HG03196 (cell line): ENCODE data around the gene FSHR.

Experiments used
- ATAC-seq: cut with Tn5 transposase; IDR thresholded peaks from one replicate; pipeline ENCODE4 v1.9.1; 2021; ENCODE audit not compliant: unreplicated experiment

Gene FSHR

DNA sequence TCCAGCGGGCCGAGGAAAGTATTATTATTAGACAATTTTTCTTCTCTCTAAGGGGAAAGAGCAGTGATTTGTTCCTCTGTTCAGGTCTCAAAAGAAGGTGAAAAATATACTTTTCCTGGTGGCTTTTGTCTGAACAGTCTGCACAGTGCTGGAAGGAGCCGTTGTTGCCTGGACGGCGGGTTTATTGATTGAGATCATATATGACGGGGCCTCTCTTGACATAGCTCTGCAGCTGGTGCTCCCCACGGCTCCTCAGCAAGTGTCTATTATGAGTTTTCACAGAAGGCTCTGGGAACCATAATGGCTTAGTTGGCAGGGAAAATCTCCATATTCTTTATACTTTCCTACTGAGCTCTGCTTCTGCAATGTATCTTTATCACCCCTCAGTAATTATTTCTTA, 42.9 kb downstream of the FSHR start:
- ATAC-seq = no peak

DNA sequence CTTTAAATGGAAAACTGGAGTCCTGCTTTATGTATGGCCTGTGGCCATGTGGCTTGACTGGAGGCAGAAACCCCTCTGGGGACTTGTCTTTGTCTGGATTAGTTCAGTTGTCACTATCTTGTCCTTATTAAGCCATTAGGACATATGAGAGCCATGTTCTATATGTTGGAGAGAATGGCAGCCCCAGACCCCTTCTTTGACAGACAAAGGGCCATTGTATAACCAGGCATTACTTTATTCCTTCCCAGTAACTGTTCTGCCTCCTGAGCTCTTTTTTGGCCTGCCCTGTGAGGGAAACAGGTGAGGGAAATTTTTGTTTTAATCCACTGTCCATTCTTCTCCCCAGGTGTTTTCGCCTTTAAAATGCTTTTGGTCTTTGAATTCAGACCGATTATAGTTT, 43.3 kb downstream of the FSHR start:
- no peak for ATAC-seq

DNA sequence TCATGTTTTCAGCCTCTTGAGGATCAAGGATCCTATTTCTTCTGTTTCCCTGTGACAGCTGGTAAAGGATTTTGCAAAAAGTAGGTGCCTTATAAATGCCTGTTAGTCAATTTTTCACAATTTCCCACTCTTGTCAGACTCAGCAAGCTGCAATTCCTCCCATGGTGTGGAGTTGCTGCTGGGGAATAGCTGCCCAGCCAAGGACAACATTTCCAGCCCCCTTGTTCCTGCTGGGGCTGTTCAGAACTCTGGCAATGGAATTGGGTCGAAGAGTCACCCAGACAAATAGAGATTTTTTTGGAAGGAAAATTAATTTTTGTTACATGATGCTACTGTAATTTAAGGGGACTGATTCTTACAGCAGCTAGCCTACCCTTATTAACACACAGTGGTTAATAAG, 43.7 kb downstream of the FSHR start:
- ATAC-seq = no peak

DNA sequence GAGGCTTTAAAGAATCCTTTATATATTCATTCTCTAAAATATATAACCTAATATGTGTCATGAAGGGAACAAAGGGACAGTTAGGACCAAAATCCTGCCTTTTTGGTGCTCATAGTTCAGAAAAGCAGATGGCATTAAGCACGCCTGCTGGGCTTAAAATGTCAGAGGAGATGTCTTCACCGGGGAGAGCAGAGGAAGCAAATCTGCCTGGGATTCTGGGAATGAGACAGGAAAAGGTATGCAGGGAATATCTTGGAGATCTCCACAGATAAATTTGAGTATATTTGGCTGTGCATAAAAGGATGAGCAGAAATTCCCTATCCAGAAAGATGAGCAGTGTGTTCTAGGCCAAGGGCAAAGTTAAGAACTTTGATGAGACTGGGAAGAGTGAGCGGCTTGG, 45.5 kb downstream of the FSHR start:
- ATAC-seq = no peak

DNA sequence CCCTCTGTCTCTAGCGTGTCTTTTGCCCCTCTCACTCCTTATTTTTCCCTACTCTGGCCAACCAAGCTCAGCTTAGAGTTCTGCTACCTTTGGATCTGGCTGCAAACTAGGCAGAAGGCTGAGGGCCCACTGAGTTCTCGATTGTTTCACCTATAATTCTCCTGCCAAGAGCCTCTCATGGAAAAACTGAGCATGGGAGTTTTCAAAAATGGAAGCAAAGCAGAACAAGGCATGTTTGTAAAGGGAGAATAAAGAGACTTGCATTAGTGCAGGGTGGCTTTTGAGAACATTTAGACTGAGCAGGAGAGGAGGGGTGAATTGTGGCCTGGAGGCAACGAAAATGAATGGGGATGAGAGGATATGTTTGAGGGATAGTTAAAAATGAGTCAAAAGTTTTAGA, 45.9 kb downstream of the FSHR start:
- no peak for ATAC-seq

DNA sequence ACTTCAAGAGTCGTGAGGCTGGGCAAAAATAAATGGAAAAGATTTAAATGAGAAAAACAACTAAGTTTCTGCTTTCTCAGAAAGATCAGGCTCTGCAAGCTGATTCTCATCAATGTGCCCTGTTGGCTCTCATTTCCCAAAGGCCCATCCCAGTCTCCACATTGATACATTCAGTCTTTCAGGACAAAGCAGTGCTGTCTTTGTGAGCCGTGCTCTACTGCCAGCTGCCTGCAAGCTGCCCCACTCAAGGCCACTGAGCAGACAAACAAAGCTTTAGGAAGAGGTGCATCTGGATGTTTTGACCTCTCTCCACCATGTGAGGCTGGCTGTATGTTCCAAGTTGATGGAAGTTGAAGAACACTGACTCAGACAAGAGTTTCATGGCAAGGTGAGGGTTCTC, 48.8 kb downstream of the FSHR start:
- ATAC-seq = no peak

DNA sequence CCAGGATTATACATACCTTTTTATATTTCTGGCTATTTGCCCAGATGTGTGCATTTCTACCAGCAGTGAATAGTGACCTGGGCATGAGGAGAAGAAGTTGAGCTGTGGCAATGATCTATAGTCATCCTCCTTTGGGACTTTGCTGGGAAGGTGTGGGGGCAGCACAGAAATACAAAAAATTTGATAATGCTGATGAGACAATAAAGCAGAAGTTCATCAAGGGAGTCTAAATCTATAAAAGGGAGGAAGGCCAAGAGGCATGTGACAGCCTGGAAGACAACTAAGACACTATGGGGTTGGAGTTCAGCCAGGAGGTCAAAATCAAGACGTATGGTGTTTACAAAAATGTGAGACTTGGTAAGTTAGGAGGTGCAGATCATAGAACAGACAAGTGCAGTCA, 52.2 kb downstream of the FSHR start:
- no peak for ATAC-seq

DNA sequence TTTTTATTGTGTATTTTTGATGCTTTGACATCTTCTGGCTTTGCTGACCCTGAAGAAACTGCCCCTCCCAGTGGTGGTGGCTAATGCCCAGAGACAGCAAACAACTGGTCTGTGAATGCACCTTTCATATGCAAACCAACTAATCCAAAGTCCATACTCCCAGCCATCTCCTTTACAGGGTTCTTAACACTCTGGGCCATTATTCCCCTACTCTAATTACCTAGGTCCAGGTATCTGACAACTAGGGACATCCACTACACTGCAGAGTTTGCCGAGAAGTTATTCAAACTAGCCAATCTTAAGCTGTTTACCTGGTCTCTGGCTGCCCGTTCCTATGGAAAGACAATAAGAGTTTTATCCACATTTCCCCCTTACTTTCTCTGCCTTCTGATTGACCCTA, 73.6 kb downstream of the FSHR start:
- no peak for ATAC-seq

DNA sequence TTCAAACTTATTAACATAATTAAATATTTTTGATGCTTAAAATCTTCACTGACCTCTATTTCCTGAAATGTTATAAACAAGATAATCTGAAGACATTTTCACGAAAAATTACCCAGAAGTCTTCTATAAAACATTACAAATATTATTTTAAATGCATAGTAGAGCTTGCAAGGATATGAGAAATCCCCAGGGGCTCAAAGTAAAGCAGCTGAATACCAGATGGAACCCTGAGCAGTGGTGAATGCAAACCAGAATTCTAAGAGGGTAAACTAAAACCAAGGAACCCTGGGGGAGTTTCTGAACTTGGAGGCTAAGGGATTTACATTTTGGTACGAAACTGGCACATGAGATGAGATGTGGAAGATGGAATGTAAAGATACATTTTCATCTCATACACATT, 83.6 kb downstream of the FSHR start:
- ATAC-seq = no peak

DNA sequence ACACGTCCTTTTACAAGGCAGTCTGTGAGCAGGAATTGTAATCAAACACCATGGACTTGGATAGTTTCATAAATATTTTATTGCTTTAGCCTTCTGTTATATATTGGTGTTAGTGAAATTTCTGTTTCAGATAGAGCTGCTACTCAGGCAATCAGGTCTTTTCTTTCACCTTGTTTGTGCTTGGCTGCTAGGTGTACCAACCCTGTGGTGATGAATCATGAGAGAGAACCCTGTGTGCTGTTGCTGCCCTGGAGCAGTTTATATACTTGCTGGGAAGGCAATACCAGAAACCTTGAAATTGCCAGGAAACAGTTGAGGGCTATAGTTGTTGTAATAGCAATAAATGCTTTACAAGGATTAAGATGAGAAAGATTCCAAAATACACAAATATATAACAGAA, 84.5 kb downstream of the FSHR start:
- ATAC-seq = no peak

DNA sequence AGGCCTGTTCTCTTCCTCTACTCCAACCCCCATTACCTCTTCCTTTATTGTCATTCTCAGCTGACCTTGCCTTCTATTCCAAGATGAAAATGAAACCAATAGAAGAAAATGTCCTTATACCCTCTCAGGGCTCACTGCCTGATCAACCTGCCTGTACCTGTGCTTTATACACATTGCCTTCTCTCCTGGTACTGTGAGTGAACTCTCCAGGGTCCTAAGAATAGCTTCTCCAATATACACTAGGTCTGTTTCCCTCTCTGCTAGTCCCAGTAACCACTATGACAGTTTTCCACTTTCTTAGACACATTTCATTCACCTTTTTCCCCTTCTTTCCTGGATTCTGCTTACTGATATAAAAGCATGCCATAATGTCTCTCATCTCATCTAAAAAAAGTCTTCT, 85.7 kb downstream of the FSHR start:
- no peak for ATAC-seq

DNA sequence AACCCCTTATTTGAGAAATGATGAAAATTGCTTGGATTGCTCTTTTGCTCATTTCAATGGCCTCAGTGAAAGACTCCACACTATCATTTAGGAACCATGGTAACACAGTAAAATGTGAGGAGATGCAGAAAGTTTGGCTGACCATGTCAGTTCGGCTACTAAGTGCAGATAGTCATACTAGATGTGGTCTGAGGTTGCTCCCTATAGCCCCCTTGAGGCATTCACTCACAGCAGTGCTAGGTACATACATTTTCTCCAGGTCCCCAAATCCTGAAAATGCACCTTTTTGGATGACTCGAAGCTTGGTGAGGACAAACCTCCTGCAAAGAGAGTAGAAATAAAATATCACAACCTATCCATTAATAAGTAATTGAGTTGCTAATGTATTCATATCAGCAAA, 86.3 kb downstream of the FSHR start:
- ATAC-seq = no peak

DNA sequence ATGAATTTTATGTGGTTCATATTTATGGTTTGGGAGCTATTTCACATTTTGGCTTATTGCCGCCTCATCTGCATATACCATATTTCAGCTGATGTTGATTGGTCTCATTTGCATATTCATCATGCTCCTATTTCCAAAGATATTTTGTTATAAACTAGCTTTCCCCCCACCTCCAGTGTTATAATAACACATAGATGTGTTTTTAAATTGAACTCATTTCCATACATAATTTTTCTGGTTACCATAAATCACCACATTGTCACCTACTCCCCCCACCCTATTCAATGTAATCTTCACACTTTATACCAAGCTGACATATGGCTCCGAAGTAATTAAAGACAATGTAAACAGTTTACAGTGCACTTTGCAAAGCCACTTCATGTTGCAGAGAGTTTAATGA, 101.2 kb downstream of the FSHR start:
- no peak for ATAC-seq

DNA sequence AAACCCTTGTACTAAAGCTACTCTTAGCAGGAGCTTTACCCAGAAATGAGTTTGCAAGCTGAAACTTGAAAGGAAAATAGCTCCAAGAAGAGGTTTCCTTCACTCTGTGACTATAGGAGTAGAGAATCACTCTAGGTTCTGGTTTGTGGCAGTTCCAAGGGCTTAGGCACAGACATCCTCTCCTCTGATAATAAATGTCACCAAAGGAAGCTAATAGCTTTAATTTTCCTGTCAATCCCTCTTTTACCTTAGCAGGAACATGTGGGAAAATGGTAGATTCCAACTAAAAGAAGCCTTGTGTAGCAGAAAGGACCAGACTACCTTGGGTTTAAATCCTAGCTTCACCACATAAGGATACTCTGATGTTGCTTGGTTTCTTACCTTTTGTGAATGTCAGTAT, 104.0 kb downstream of the FSHR start:
- no peak for ATAC-seq

DNA sequence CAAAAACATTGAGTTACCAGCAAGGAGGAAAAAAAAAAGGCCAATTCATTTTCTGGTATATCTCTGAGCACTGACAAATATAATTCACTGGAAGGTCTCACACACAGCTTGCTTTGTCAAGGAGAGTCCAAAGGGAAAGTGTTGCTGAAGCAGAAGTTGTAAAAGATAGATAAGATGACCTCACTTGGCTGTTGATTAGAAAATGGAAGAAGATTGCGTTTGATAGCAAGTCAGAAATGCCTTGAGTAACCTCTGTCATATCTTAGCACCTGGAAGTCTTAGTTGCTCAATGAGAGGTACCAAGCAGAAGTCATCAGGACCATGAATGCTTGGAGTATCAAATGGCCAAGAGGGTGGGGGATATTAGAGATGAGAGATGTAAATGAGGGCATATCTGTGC, 105.2 kb downstream of the FSHR start:
- ATAC-seq = no peak

DNA sequence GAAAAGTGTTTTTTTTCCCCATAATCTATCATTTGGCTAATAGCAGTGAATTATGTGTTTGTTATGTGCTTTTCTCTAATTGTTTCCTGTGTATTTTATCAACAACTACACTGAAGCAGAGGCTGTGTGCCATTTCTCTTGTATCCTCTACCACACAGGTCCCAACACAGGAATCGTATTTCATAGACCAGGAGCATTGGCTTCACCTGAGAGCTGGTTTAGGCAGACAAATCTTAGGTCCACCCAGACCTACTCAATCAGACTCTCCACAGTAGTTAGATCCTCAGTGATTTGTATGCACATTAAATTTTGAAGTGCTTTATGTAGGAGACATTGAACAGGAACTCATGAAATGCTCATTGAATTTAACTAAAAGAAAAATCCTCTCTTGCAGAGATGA, 109.2 kb downstream of the FSHR start:
- no peak for ATAC-seq

DNA sequence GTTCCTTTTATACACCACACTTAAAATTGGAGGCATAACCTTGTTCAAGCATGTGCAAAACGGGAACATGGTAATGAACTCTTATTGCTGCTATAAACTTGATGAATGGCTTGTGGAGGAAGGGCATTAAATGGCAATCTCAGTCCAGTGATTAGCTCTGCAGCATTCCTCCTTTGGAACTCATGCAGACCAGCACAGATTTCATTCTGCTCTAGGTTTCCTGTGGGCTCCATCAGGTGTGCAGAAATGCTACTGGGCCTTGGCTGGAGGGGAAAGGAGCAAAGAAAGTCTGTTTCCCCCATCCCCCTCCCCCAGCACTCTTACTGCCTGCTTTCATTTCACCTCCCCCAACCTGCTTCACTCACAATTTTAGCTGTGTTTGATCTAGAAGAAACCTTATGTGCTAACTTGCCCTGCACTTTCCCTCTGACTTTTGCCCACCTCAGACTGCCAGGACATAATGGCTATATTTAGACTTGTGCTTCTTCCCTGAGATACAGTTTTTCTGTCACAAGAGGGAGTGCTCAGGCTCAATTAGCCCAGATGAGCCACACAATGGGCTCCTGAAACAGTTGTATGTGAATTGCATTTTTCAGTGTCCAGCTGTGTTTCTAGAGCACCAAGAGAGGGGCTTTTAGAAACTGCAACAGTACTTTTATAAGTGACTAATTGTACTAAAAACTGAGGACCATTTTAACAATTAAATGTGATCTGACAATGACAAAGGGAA, 109.8 kb downstream of the FSHR start:
- no peak for ATAC-seq

DNA sequence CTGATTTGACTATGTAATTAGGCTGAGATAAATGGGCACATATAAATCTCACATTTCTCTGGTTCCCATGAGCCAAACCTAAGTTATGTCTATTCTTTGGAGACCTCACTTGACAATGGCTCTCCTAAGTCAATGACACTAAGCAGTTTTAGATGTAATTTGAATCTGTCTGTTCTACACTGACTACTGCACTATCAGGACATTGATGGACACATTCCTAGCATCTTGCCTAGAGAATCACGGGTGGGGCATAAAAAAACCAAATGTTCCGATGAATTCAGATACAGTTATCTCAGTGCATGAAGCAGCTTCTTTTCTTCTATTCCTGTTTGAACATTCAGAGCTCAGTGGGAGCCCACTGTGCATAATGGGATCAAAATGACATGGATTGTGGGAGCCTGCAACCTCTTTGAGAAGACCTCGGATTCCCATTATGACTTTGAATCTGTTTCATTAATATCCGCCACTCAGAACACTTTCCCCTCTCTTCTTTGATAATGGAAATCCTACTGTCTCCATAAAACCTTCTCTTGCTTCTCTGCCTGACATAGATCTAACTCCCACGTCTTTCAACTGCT, 110.8 kb downstream of the FSHR start:
- ATAC-seq = no peak

DNA sequence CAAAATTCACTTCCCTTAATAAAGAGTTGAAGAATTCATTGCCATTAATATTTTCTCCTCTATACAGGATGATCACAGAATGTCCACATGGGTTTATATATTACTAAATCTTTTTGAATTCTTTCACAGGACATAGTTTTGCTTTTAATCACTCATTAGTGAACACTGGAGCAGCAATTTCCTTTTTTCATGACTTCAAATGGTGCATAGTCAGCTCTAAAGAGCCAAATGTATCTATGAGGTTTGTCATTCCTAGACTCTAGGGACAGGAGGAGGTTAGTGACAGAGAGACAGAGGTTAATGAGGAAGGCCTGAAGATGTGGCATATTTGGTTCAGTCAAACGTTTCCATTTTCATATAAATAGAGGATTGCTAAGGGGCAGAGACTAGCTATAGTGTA, 111.8 kb downstream of the FSHR start:
- ATAC-seq = no peak

DNA sequence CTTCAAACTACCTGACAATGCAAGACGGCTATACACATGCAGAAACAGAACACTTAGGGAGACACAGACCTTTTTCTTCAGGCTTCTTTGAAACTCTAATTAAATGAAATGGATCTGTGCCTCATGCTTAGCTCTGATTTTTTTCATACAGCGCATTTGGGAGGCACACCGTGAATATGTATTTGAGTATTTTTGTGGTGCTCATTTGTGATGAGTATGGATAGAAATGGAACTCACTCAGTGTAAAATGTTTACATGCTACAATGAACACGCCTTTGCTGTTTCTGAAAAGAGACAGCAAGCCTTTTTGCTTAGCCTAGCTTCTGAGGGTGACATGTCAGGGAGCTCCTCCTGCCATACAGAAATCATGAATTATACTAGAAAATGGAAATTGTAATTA, 113.3 kb downstream of the FSHR start:
- ATAC-seq = no peak

DNA sequence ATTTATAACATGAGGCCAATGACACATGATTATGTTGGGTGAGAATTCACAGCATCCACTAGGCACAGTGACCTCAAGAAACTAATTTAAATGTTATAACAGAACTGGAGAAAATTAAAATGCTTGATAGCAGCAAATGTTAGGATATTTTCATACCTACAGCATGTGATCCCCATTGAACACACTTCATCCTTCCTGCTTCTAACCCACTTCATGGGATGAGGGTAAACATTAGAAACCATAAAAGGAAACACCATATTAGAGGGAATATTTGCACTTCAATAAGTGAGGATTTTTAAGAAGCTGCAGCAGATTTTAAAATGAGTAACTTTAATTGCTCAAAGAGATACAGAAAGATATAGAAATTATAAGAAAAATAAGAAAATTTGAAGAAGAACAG, 117.1 kb downstream of the FSHR start:
- no peak for ATAC-seq

DNA sequence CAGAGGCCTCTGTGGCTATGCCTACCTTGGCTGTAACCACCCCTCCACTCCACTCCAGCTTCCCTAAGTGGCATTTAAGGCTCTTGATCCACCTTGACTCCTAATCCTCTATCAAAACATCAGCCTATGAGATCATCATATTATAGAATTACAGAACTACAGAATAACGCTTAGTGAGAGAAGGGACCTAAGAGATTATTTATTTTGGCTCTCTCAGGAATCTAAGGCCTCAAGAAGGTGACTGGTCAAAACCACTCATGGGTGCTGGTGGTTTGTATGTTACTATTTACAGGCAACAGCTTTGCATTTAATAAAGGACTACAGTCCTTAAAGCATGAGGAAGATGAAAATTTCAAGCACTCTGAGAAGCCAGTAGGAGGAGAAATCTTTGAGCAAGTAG, 118.8 kb downstream of the FSHR start:
- ATAC-seq = no peak
